ENCODE measurements around the gene POU2AF2.

The POU2AF2 gene

GRCh38 chr11:111334532-111335502 lies 89.3 kb downstream of the POU2AF2 start:
- DNase-seq: no peak

- DNase-seq: no peak
Measured at GRCh38 chr11:111335549-111335948, 90.0 kb downstream of the POU2AF2 start.
